ENCODE results near the gene PIK3IP1.

DNA sequence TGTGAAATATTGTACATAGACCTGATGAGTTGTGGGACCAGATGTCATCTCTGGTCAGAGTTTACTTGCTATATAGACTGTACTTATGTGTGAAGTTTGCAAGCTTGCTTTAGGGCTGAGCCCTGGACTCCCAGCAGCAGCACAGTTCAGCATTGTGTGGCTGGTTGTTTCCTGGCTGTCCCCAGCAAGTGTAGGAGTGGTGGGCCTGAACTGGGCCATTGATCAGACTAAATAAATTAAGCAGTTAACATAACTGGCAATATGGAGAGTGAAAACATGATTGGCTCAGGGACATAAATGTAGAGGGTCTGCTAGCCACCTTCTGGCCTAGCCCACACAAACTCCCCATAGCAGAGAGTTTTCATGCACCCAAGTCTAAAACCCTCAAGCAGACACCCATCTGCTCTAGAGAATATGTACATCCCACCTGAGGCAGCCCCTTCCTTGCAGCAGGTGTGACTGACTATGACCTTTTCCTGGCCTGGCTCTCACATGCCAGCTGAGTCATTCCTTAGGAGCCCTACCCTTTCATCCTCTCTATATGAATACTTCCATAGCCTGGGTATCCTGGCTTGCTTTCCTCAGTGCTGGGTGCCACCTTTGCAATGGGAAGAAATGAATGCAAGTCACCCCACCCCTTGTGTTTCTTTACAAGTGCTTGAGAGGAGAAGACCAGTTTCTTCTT, 12.3 kb downstream of the PIK3IP1 start:
- TF ChIP-seq EZH2 (IDR thresholded peaks at IDR 0.05) (no peak), POLR2AphosphoS5 (IDR thresholded peaks at IDR 0.05; ENCODE audit: borderline replicate concordance, low read depth, low read length) (no peak)
